RWPE1 (cell line): ENCODE data around the gene FGF8.
"Not testable (repeated sequence)": the region's sequence is repeated elsewhere in the genome, so short reads cannot be mapped to it uniquely, and the experiment has no call there.

Experiments used
- CTCF ChIA-PET: fragments of 350-600 bp; sonication (Branson Sonifier 250); formaldehyde crosslinking; extraction: SDS; loops from one replicate; lab custom pipeline; 2021; lab: Yijun Ruan, JAX
- POLR2A ChIA-PET: fragments of 400-600 bp; formaldehyde crosslinking; extraction: SDS; loops from one replicate; lab custom pipeline; 2020; ENCODE audit warnings: antibody characterized with exemption; ENCODE audit not compliant: low non-redundant PET; lab: Yijun Ruan, JAX
- DNase-seq: peaks from one replicate; pipeline ENCODE4 v3.0.0; 2012; ENCODE audit warnings: low spot score
- H3K27ac ChIP-seq: fragments of 450-650 bp; 2 replicates; pipeline ENCODE4 v1.5.1; 2017
- TF ChIP-seq, protein P1 (sequence below): fragments of 450-650 bp; conservative IDR thresholded peaks from 2 replicates; pipeline ENCODE4 v1.5.1; 2017; ENCODE audit warnings: low read depth, mild to moderate bottlenecking

The FGF8 gene

DNA sequence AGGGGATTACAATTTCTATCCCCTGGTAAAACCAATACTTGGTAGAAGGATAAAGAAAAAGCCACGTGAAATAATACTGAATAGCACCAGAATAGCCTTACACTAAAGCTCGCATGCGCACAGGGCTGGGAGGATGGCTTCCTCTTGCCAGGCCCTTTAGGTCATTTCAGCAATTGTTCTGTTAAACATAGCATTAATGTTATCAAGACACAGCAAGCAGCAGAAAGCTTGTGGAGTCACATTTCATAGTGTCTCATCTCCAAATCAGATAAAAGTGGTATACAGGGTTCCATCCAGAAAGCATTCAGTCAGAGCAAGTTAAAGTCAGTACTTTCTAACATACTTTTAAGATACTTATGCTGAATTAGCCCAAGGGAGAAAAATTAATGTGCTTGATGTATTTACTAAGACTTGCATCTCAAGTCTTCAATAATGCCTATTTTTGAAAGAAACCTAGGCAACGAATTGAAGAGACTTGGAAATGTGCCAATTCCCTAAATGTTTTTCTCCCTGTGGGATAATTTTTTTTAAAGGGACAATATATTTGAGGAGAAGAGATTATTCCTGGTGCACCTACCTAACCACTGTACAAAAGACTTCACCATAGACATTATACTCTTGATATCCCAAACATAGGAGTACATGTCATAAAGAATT, 21.6 kb upstream of the FGF8 start:
- no peak overlapping the region for H3K27ac ChIP-seq
- TF ChIP-seq, protein P1, sequence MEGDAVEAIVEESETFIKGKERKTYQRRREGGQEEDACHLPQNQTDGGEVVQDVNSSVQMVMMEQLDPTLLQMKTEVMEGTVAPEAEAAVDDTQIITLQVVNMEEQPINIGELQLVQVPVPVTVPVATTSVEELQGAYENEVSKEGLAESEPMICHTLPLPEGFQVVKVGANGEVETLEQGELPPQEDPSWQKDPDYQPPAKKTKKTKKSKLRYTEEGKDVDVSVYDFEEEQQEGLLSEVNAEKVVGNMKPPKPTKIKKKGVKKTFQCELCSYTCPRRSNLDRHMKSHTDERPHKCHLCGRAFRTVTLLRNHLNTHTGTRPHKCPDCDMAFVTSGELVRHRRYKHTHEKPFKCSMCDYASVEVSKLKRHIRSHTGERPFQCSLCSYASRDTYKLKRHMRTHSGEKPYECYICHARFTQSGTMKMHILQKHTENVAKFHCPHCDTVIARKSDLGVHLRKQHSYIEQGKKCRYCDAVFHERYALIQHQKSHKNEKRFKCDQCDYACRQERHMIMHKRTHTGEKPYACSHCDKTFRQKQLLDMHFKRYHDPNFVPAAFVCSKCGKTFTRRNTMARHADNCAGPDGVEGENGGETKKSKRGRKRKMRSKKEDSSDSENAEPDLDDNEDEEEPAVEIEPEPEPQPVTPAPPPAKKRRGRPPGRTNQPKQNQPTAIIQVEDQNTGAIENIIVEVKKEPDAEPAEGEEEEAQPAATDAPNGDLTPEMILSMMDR, result no peak
- POLR2A ChIA-PET, result interaction anchor here (1.0 kb wide), 1 partner anchor 15 kb away, joined by 3 read pairs; the partner anchor contains the start of gene NPM3
- CTCF ChIA-PET, result interaction anchor here (0.9 to 1.1 kb wide), 2 partner anchors 16 to 17 kb away, joined by 3 to 5 read pairs; no protein-coding TSS in a partner anchor
- DNase-seq, result no peak

DNA sequence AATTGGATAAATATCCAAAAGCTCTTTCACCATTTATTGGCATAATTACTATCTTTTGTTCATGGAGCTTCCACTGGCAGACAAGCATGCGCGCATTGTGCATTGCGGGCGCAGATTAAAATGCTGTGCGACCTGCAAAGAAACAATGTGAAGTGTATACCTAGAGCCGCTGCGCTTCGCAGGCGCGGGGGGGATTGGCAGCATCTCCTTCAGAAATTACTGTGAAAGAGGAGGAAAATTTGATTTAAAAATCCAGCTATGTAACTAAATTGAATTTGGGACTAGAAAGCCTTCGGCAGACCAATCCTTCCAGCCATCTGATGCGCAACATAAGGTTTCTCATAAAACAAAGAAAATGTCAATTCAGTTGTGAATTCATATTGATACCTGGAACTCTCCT, 17.6 kb upstream of the FGF8 start:
- H3K27ac ChIP-seq, result no peak overlapping the region
- no peak for DNase-seq
- TF ChIP-seq, protein P1, result no peak
- ChIA-PET CTCF (no interaction called here), POLR2A (no interaction called here)

DNA sequence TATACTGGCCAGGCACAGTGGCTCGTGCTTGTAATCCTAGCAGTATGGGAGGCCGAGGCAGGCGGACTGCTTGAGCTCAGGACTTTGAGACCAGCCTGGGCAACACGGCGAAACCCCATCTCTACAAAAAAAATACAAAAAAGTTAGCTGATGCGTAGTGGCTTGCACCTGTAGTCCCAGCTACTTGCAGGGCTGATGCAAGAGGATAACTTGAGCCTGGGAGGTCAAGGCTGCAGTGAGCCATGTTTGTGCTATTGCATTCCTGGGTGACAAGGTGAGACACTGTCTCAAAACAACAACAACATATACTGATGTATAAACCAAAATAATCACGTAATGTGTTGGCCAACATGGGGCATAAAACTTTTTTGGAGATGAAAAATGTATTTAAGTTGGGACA, 13.8 kb upstream of the FGF8 start:
- no peak overlapping the region for H3K27ac ChIP-seq
- DNase-seq, result no peak

DNA sequence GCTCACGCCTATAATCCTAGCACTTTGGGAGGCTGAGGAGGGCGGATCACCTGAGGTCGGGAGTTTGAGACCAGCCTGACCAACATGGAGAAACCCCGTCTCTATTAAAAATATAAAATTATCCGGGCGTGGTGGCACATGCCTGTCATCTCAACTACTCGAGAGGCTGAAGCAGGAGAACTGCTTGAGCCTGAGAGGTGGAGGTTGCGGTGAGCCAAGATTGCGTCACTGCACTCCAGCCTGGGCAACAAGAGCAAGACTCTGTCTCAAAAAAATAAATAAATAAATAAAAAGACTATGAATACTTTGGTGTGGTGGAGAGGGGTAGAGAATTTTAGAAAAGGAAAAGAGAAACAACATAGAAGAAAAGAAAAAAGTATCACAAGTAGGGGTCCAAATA, 13.3 kb upstream of the FGF8 start:
- DNase-seq, POLR2A ChIA-PET, H3K27ac ChIP-seq: not testable (repeated sequence)
- CTCF ChIA-PET, result interaction anchor here (0.5 to 0.7 kb wide), 3 partner anchors 109 to 851 kb away, joined by 3 read pairs; no protein-coding TSS in a partner anchor

More for the DNA sequence above, 13.8 kb upstream of the FGF8 start:
- POLR2A ChIA-PET, result no interaction called here
- TF ChIP-seq, protein P1, result no peak
- CTCF ChIA-PET, result interaction anchor here (0.5 to 1.0 kb wide), 3 partner anchors 8 to 851 kb away, joined by 3 to 7 read pairs (median 4); no protein-coding TSS in a partner anchor

DNA sequence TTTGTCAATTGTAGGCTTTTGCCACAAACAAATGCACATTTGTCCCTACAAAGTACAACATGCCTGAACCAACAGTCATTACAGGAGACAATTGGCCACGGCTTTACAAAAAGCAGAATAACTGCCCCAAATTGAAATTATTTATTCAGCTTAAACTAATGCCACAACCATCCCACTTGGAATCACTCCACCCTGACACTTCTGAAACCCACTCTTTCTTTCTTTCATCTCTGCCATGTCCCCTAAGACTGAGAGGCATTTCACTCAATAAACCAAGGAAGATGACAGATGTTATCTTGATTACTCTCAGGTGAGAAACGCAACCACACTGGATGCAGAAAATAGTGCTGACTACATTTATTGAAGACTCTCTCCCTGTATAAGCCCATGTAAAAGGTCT, 9.9 kb upstream of the FGF8 start:
- ChIA-PET CTCF (interaction anchor here (0.7 kb wide), 1 partner anchor 1483 kb away, joined by 3 read pairs; no protein-coding TSS in a partner anchor), POLR2A (no interaction called here)
- DNase-seq, result no peak
- TF ChIP-seq, protein P1, result no peak
- H3K27ac ChIP-seq, result no peak overlapping the region

DNA sequence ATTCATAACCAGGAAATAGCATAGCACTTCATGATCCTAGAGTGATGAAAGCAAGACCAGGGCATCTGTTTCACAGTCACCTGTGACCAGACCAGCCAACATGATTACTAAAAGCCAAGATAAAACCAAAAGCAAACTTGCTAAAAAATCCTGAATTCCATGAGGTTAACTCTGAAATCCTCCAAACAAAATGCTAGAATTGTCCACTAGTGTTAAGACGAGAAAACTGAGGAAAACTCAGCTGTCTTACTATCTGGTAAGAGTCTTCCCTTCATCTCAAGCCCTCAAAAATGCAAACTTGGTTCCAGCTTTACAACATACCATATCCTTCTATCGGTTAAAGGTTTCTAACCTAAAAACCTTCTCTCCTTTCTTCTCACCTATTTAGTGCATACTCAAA, 8.6 kb upstream of the FGF8 start:
- TF ChIP-seq, protein P1, result no peak
- CTCF ChIA-PET, result interaction anchor here (0.6 kb wide), 1 partner anchor 288 kb away, joined by 4 read pairs; no protein-coding TSS in a partner anchor
- no peak for DNase-seq
- POLR2A ChIA-PET, result no interaction called here
- H3K27ac ChIP-seq, result no peak overlapping the region

DNA sequence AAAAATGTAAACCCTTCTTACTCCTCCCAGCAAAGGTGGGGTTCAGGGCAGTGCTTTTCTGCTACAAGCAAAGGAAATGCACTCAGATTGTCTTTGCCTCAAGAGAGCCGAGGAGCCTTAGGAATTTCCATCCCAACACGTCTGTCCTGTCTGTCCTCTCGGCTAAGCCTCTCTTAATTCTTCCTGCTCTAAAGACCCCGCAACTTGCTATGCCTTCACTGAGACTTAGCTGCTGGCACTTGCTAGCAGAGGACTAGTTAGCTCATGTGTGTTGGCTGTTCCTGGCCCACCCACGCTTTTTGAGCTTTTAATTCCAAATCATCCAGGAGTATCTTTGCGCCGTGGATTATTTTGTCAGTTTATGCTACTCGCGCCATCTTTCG, 7.8 kb upstream of the FGF8 start:
- DNase-seq, result peak; percentile 53
- peak overlapping the region; percentile 73 for H3K27ac ChIP-seq
- TF ChIP-seq, protein P1, result no peak
- CTCF ChIA-PET, result interaction anchor here (0.6 to 1.0 kb wide), 4 partner anchors 23 to 638 kb away, joined by 3 read pairs; no protein-coding TSS in a partner anchor
- POLR2A ChIA-PET, result interaction anchor here (0.6 to 0.9 kb wide), 2 partner anchors 25 to 35 kb away, joined by 3 read pairs; partner anchors contain the start of gene OGA
